ENCODE results near the gene DUOX1. TPM values are rescaled to one million over a fixed set of nuclear protein-coding genes. Genes with fewer than 3 reads are reported as not detected.

DUOX1 gene
- total RNA-seq, 1 donor from 2014 or later = 32.5 TPM

- no peak for DNase-seq
These were observed 14.2 kb downstream of the DUOX1 start for GRCh38 chr15:45143946-45144345.

GRCh38 chr15:45144775-45145174, 15.0 kb downstream of the DUOX1 start:
- no peak for DNase-seq

- DNase-seq = no peak
These were observed 16.6 kb downstream of the DUOX1 start for GRCh38 chr15:45146405-45146804.

GRCh38 chr15:45147606-45148005, 17.8 kb downstream of the DUOX1 start:
- no peak for DNase-seq

- no peak for DNase-seq
These were observed 18.6 kb downstream of the DUOX1 start for GRCh38 chr15:45148076-45149059.

GRCh38 chr15:45149060-45149459, 19.3 kb downstream of the DUOX1 start:
- no peak for DNase-seq

- DNase-seq = no peak
These were observed 20.7 kb downstream of the DUOX1 start for GRCh38 chr15:45150481-45150880.

- DNase-seq = no peak
These were observed 21.2 kb downstream of the DUOX1 start for GRCh38 chr15:45150997-45151396.

GRCh38 chr15:45151998-45152828, 22.4 kb downstream of the DUOX1 start:
- DNase-seq = no peak

- no peak for DNase-seq
These were observed 25.9 kb downstream of the DUOX1 start for GRCh38 chr15:45155739-45156138.

- no peak for DNase-seq
These were observed 27.1 kb downstream of the DUOX1 start for GRCh38 chr15:45156744-45157455.

GRCh38 chr15:45157974-45158373, 28.2 kb downstream of the DUOX1 start:
- DNase-seq = peak; percentile 53

GRCh38 chr15:45161666-45162065, 31.9 kb downstream of the DUOX1 start:
- DNase-seq = no peak

GRCh38 chr15:45162771-45163507, 33.1 kb downstream of the DUOX1 start:
- DNase-seq = peak; percentile 90

GRCh38 chr15:45163508-45163856, 33.7 kb downstream of the DUOX1 start:
- no peak for DNase-seq

GRCh38 chr15:45164914-45165313, 35.1 kb downstream of the DUOX1 start:
- no peak for DNase-seq

- DNase-seq = no peak
These were observed 35.7 kb downstream of the DUOX1 start for GRCh38 chr15:45165536-45165935.

- DNase-seq = peak; percentile 93
These were observed 37.2 kb downstream of the DUOX1 start for GRCh38 chr15:45166834-45167630.

GRCh38 chr15:45167631-45168205, 37.9 kb downstream of the DUOX1 start:
- DNase-seq = no peak

GRCh38 chr15:45168286-45168685, 38.5 kb downstream of the DUOX1 start:
- DNase-seq = no peak

Data from tongue (tissue), 2 donors.